WTC11 (cell line): ENCODE results near the gene SPHK1. TPM values are rescaled to one million over a fixed set of nuclear protein-coding genes. Genes with fewer than 3 reads are reported as not detected.

Experiments used
- ATAC-seq: fragments of 200-7000 bp; cut with Tn5 transposase; 2 replicates; pipeline ENCODE4 v1.10.0; 2021; ENCODE audit warnings: mild to moderate bottlenecking, moderate library complexity
- CTCF ChIA-PET: fragments of 300-600 bp; sonication (Branson Sonifier 250); formaldehyde crosslinking; loops from one replicate; lab custom pipeline; 2021; ENCODE audit warnings: antibody characterized with exemption; lab: Charles Lee
- POLR2A ChIA-PET: fragments of 350-600 bp; sonication (Branson Sonifier 250); formaldehyde crosslinking; loops from one replicate; lab custom pipeline; 2021; ENCODE audit warnings: antibody characterized with exemption; lab: Charles Lee
- DNase-seq: peaks from one replicate; pipeline ENCODE4 v3.0.0; 2021; ENCODE audit warnings: low spot score
- H3K27ac Mint-ChIP-seq: 2 replicates; pipeline ENCODE4 v1.8.0; 2021; ENCODE audit warnings: mixed read lengths
- H3K27me3 Mint-ChIP-seq: 2 replicates; pipeline ENCODE4 v1.8.0; 2021; ENCODE audit warnings: low read depth, mild to moderate bottlenecking, moderate library complexity, mixed read lengths
- H3K36me3 Mint-ChIP-seq: 2 replicates; pipeline ENCODE4 v1.8.0; 2021; ENCODE audit warnings: mixed read lengths
- H3K4me1 Mint-ChIP-seq: 2 replicates; pipeline ENCODE4 v1.8.0; 2022; ENCODE audit warnings: mixed read lengths
- H3K4me3 Mint-ChIP-seq: 2 replicates; pipeline ENCODE4 v1.8.0; 2021; ENCODE audit warnings: mild to moderate bottlenecking, moderate library complexity, mixed read lengths
- H3K9me3 Mint-ChIP-seq: 2 replicates; pipeline ENCODE4 v1.8.0; 2021; ENCODE audit warnings: mixed read lengths
- E2F4 ChIP-seq: sonication (generic); formaldehyde crosslinking; IDR thresholded peaks from 2 replicates; pipeline ENCODE4 v1.8.1; 2022; ENCODE audit warnings: low read depth, mild to moderate bottlenecking, moderate library complexity, missing genetic modification reagents, borderline replicate concordance
- HMGA2 ChIP-seq: fragments of 250-450 bp; sonication (Bioruptor Pico); IDR thresholded peaks from 2 replicates; pipeline ENCODE4 v1.4.0; 2021; ENCODE audit warnings: mild to moderate bottlenecking, moderate library complexity
- IRF2 ChIP-seq: sonication (generic); formaldehyde crosslinking; IDR thresholded peaks from 2 replicates; pipeline ENCODE4 v1.8.0; 2022; ENCODE audit warnings: low read depth, missing genetic modification reagents, borderline replicate concordance
- SMAD4 ChIP-seq: sonication (generic); formaldehyde crosslinking; IDR thresholded peaks from 2 replicates; pipeline ENCODE4 v1.8.0; 2022; ENCODE audit warnings: mild to moderate bottlenecking, missing genetic modification reagents
- TEAD1 ChIP-seq: sonication (generic); formaldehyde crosslinking; IDR thresholded peaks from 2 replicates; pipeline ENCODE4 v1.8.0; 2022; ENCODE audit warnings: mild to moderate bottlenecking, missing genetic modification reagents
- ZMAT4 ChIP-seq: fragments of 250-450 bp; sonication (Bioruptor Pico); IDR thresholded peaks from 2 replicates; pipeline ENCODE4 v1.9.0; 2021; ENCODE audit warnings: mild to moderate bottlenecking
- ZNF263 ChIP-seq: sonication (generic); formaldehyde crosslinking; IDR thresholded peaks from 2 replicates; pipeline ENCODE4 v1.8.1; 2022; ENCODE audit warnings: low read depth, mild to moderate bottlenecking, moderate library complexity, missing genetic modification reagents
- ZSCAN18 ChIP-seq: fragments of 250-450 bp; sonication (Bioruptor Pico); IDR thresholded peaks from 2 replicates; pipeline ENCODE4 v2.1.2; 2022; ENCODE audit warnings: mild to moderate bottlenecking, moderate library complexity
- total RNA-seq: library from RNA; stranded (reverse); gene quantifications from 3 replicates; pipeline ENCODE4 v1.2.3, GENCODE V29; 2021
- TF ChIP-seq, protein P1 (sequence below): sonication (generic); formaldehyde crosslinking; IDR thresholded peaks from 2 replicates; pipeline ENCODE4 v1.8.1; 2023; ENCODE audit warnings: mild to moderate bottlenecking, missing genetic modification reagents, borderline replicate concordance
- TF ChIP-seq, protein P2 (sequence below): fragments of 250-450 bp; sonication (Bioruptor Pico); conservative IDR thresholded peaks from 2 replicates; pipeline ENCODE4 v1.9.0; 2021; ENCODE audit warnings: mild to moderate bottlenecking
- TF ChIP-seq, protein P3 (sequence below): fragments of 250-450 bp; sonication (Bioruptor Pico); IDR thresholded peaks from 2 replicates; pipeline ENCODE4 v1.9.0; 2021; ENCODE audit warnings: mild to moderate bottlenecking
- TF ChIP-seq, protein P4 (sequence below): fragments of 200-600 bp; IDR thresholded peaks from 2 replicates; pipeline ENCODE4 v1.8.0; 2022; ENCODE audit warnings: antibody characterized with exemption
- TF ChIP-seq, protein P5 (sequence below): sonication (generic); formaldehyde crosslinking; IDR thresholded peaks from 2 replicates; pipeline ENCODE4 v1.8.1; 2023; ENCODE audit warnings: mild to moderate bottlenecking, moderate library complexity, missing genetic modification reagents

The SPHK1 gene
- total RNA-seq, 1 experiment from 2014 or later, result 2.5 TPM

DNA sequence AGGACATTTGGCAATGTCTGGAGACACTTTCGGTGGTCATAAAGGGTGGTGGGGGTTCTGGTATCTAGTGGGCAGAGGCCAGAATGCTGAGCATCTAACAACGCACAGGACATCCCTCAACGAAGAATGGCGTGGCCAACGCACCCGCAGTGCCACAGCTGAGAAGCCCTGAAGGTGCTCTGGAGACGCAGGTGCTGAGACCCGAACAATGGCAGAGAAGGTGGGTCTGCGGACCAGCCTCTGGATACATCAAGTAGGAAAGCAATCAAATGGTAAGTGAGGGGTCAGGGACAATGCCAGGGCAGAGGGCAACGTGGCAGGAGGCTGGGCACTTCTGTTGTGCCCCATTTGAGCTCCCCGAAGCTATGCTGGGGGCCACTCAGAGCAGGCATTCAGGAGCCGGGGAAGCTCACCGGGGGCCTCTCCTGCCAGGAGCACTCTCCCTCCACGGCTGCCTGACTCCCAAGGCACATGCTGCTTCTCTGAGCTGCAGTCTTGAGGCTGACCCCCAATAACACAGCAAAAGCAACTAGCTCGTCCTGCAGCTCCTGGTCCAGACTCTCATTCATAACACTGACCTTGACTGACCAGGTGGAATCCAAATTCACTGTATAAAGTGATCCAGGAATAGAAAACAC, 26.0 kb downstream of the SPHK1 start:
- peak overlapping the region; percentile 73 for H3K27ac Mint-ChIP-seq
- ChIA-PET POLR2A (no interaction called here), CTCF (interaction anchor here (0.8 to 5.9 kb wide), 10 partner anchors 10 to 58 kb away, joined by 3 to 68 read pairs (median 6); partner anchors contain the start of genes AANAT, SPHK1 and UBE2O)
- H3K4me1 Mint-ChIP-seq, result peaks cover 27% of the 10 kb centered on the region
- no peaks in the 10 kb centered on the region for H3K27me3 Mint-ChIP-seq
- H3K36me3 Mint-ChIP-seq, result no peaks in the 10 kb centered on the region; the same call in 1 of the 2 replicates
- H3K4me3 Mint-ChIP-seq, result no peak overlapping the region
- ATAC-seq (no peak), DNase-seq (no peak)
- TF ChIP-seq TEAD1 (CRISPR knock-in tag), result no peak
- TF ChIP-seq ZSCAN18, result no peak
- TF ChIP-seq, protein P1, sequence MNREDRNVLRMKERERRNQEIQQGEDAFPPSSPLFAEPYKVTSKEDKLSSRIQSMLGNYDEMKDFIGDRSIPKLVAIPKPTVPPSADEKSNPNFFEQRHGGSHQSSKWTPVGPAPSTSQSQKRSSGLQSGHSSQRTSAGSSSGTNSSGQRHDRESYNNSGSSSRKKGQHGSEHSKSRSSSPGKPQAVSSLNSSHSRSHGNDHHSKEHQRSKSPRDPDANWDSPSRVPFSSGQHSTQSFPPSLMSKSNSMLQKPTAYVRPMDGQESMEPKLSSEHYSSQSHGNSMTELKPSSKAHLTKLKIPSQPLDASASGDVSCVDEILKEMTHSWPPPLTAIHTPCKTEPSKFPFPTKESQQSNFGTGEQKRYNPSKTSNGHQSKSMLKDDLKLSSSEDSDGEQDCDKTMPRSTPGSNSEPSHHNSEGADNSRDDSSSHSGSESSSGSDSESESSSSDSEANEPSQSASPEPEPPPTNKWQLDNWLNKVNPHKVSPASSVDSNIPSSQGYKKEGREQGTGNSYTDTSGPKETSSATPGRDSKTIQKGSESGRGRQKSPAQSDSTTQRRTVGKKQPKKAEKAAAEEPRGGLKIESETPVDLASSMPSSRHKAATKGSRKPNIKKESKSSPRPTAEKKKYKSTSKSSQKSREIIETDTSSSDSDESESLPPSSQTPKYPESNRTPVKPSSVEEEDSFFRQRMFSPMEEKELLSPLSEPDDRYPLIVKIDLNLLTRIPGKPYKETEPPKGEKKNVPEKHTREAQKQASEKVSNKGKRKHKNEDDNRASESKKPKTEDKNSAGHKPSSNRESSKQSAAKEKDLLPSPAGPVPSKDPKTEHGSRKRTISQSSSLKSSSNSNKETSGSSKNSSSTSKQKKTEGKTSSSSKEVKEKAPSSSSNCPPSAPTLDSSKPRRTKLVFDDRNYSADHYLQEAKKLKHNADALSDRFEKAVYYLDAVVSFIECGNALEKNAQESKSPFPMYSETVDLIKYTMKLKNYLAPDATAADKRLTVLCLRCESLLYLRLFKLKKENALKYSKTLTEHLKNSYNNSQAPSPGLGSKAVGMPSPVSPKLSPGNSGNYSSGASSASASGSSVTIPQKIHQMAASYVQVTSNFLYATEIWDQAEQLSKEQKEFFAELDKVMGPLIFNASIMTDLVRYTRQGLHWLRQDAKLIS (CRISPR knock-in tag), result no peak
- no peaks in the 10 kb centered on the region for H3K9me3 Mint-ChIP-seq

DNA sequence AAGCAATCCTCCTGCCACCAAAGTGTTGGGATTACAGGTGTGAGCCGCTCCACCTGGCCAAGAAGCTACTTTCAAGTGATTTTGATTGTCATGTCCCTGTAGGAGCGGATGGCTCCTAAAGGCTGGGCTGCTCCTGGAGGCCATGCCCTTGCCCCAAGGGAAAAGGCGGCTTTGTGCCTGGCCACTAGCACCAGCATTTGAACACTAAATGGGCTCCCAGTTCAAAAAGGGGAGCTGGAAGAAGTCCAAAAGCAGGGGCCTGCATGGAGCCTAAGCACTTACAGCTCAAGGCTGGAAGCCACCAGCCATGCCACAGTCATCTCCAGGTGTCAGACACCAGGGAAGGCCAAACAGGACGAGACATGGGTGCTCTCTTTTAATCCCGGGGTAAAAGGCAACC, 26.8 kb downstream of the SPHK1 start:
- no peaks in the 10 kb centered on the region for H3K27me3 Mint-ChIP-seq
- TF ChIP-seq, protein P2, sequence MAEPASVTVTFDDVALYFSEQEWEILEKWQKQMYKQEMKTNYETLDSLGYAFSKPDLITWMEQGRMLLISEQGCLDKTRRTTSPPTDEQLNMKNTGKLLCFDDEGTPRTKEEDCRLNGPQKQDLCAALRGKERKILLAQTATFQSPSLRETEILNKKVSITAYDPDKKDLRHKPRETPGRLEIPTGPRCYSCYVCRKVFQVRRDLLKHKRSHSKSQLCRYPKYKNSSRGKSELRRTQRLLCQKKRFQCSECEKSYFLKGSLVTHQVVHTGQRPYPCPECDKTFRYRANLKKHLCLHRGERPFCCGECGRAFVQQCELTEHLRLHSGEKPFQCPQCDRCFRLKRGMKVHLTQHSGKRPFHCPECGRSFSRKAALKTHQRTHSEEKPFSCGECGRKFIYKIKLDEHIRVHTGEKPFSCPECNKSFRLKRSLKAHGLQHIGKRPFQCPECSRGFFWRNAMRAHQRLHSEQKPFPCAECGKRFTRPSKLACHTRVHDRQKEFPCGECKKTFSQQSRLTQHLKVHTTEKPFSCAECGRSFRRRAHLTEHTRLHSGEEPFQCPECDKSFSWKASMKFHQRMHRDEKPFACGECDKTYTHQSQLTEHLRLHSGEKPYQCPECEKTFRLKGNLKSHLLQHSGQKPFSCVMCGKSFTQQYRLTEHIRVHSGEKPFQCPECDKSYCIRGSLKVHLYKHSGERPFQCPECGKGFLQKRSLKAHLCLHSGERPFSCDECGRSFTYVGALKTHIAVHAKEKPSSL (CRISPR knock-in tag), result no peak
- TF ChIP-seq HMGA2 (CRISPR knock-in tag) (no peak), SMAD4 (CRISPR knock-in tag) (no peak), ZNF263 (CRISPR knock-in tag) (no peak), IRF2 (CRISPR knock-in tag) (no peak), ZMAT4 (CRISPR knock-in tag) (no peak), E2F4 (CRISPR knock-in tag) (no peak), TEAD1 (CRISPR knock-in tag) (no peak)
- TF ChIP-seq, protein P3, sequence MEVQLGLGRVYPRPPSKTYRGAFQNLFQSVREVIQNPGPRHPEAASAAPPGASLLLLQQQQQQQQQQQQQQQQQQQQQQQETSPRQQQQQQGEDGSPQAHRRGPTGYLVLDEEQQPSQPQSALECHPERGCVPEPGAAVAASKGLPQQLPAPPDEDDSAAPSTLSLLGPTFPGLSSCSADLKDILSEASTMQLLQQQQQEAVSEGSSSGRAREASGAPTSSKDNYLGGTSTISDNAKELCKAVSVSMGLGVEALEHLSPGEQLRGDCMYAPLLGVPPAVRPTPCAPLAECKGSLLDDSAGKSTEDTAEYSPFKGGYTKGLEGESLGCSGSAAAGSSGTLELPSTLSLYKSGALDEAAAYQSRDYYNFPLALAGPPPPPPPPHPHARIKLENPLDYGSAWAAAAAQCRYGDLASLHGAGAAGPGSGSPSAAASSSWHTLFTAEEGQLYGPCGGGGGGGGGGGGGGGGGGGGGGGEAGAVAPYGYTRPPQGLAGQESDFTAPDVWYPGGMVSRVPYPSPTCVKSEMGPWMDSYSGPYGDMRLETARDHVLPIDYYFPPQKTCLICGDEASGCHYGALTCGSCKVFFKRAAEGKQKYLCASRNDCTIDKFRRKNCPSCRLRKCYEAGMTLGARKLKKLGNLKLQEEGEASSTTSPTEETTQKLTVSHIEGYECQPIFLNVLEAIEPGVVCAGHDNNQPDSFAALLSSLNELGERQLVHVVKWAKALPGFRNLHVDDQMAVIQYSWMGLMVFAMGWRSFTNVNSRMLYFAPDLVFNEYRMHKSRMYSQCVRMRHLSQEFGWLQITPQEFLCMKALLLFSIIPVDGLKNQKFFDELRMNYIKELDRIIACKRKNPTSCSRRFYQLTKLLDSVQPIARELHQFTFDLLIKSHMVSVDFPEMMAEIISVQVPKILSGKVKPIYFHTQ (CRISPR knock-in tag), result no peak
- TF ChIP-seq, protein P4, sequence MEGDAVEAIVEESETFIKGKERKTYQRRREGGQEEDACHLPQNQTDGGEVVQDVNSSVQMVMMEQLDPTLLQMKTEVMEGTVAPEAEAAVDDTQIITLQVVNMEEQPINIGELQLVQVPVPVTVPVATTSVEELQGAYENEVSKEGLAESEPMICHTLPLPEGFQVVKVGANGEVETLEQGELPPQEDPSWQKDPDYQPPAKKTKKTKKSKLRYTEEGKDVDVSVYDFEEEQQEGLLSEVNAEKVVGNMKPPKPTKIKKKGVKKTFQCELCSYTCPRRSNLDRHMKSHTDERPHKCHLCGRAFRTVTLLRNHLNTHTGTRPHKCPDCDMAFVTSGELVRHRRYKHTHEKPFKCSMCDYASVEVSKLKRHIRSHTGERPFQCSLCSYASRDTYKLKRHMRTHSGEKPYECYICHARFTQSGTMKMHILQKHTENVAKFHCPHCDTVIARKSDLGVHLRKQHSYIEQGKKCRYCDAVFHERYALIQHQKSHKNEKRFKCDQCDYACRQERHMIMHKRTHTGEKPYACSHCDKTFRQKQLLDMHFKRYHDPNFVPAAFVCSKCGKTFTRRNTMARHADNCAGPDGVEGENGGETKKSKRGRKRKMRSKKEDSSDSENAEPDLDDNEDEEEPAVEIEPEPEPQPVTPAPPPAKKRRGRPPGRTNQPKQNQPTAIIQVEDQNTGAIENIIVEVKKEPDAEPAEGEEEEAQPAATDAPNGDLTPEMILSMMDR, result no peak
- TF ChIP-seq, protein P5, sequence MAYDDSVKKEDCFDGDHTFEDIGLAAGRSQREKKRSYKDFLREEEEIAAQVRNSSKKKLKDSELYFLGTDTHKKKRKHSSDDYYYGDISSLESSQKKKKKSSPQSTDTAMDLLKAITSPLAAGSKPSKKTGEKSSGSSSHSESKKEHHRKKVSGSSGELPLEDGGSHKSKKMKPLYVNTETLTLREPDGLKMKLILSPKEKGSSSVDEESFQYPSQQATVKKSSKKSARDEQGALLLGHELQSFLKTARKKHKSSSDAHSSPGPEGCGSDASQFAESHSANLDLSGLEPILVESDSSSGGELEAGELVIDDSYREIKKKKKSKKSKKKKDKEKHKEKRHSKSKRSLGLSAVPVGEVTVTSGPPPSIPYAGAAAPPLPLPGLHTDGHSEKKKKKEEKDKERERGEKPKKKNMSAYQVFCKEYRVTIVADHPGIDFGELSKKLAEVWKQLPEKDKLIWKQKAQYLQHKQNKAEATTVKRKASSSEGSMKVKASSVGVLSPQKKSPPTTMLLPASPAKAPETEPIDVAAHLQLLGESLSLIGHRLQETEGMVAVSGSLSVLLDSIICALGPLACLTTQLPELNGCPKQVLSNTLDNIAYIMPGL (CRISPR knock-in tag), result no peak
- H3K27ac Mint-ChIP-seq, result 0 out of 2 replicates have a peak overlapping the region, but pooled peaks have one; percentile 11
- no peaks in the 10 kb centered on the region; the same call in 1 of the 2 replicates for H3K36me3 Mint-ChIP-seq
- ChIA-PET CTCF (interaction anchor here (0.8 to 5.9 kb wide), 11 partner anchors 9 to 270 kb away, joined by 3 to 68 read pairs (median 5); partner anchors contain the start of genes AANAT, SPHK1 and UBE2O), POLR2A (no interaction called here)
- H3K9me3 Mint-ChIP-seq, result no peaks in the 10 kb centered on the region
- peaks cover 27% of the 10 kb centered on the region for H3K4me1 Mint-ChIP-seq
- ATAC-seq (no peak), DNase-seq (no peak)
- no peak overlapping the region for H3K4me3 Mint-ChIP-seq
